K562 (cell line): ENCODE measurements around the gene MAGI2. TPM values are rescaled to one million over a fixed set of nuclear protein-coding genes. Genes with fewer than 3 reads are reported as not detected.

ENCODE experiments used
- ATAC-seq: fragments of 200-7000 bp; cut with Tn5 transposase; 3 replicates; pipeline ENCODE4 v1.9.1; 2020; ENCODE audit warnings: moderate library complexity
- BruUV-seq: library from RNA; stranded (reverse); fragments of 400-500 nt; replicated peaks from 2 replicates; lab custom pipeline; 2021; lab: Mats Ljungman, UMichigan
- CTCF ChIA-PET: fragments of 300-600 bp; formaldehyde crosslinking; extraction: SDS; loops from one replicate; lab custom pipeline; 2021; ENCODE audit warnings: low intra/inter-chr PET ratio; lab: Yijun Ruan, JAX
- POLR2A ChIA-PET: fragments of 300-600, 350-650 bp; sonication (Branson Sonifier 250); formaldehyde crosslinking; extraction: SDS; loops from one replicate; lab custom pipeline; 2021; ENCODE audit warnings: antibody characterized with exemption, inconsistent platforms; lab: Yijun Ruan, JAX
- DNase-seq, 4 experiments: peaks; one replicate each; pipeline versions ENCODE4 v3.0.0 to v3.0.0-alpha.2; 2011 to 2018; ENCODE audit warnings: low spot score in 3 of 4, mixed read lengths in 3 of 4; ENCODE audit errors: extremely low read depth in 1 of 4
- FAIRE-seq: peaks from 2 replicates; lab custom pipeline; 2011; peaks lifted over from hg19 to GRCh38; lab: Jason Lieb, UNC
- H2AFZ ChIP-seq: 2 replicates; pipeline ENCODE4 v1.6.0; 2011; ENCODE audit warnings: low read depth, low read length, control low read depth, inconsistent platforms
- H3K27ac ChIP-seq: fragments of 200-600 bp; 3 replicates; pipeline ENCODE4 v1.8.0; 2011; ENCODE audit warnings: low read depth, mild to moderate bottlenecking, control low read depth, inconsistent platforms, low read length, moderate library complexity, mixed read lengths; ENCODE audit errors: extremely low read depth
- H3K27me3 ChIP-seq, 2 experiments: fragments of 300-600 bp in 1 of 2; 2 replicates in 1 of 2; 3 replicates in 1 of 2; pipeline versions ENCODE4 v1.6.0 to v1.8.0; 2011; ENCODE audit warnings: inconsistent platforms in 2 of 2, low read length in 2 of 2, mild to moderate bottlenecking in 1 of 2, mixed read lengths in 1 of 2, moderate library complexity in 1 of 2; ENCODE audit not compliant: control insufficient read depth in 2 of 2, insufficient read depth in 2 of 2
- H3K36me3 ChIP-seq: fragments of 300-600 bp; 3 replicates; pipeline ENCODE4 v1.8.0; 2011; ENCODE audit warnings: mild to moderate bottlenecking, low read length, inconsistent platforms; ENCODE audit not compliant: control insufficient read depth, insufficient read depth
- H3K4me1 ChIP-seq, 2 experiments: fragments of 200-600 bp in 1 of 2; replicated peaks in 1 of 2; 2 replicates in 1 of 2; 3 replicates in 1 of 2; pipeline versions ENCODE4 v1.5.1 to v1.8.0; 2011; ENCODE audit warnings: inconsistent platforms in 2 of 2, low read length in 2 of 2, mild to moderate bottlenecking in 1 of 2, mixed read lengths in 1 of 2, moderate library complexity in 1 of 2; ENCODE audit not compliant: control insufficient read depth in 2 of 2, insufficient read depth in 2 of 2
- H3K4me2 ChIP-seq: 2 replicates; pipeline ENCODE4 v1.6.1; 2011; ENCODE audit warnings: low read length, control low read depth, inconsistent platforms, mixed read lengths; ENCODE audit not compliant: insufficient read depth
- H3K4me3 ChIP-seq: fragments of 200-600 bp; sonication (generic), shearing (Covaris generic); 2 replicates; pipeline ENCODE4 v1.5.1; 2016; ENCODE audit warnings: control low read depth, inconsistent platforms
- H3K79me2 ChIP-seq: fragments of 200-600 bp; 3 replicates; pipeline ENCODE4 v1.8.0; 2011; ENCODE audit warnings: low read length, inconsistent platforms; ENCODE audit not compliant: control insufficient read depth, insufficient read depth
- H3K9ac ChIP-seq, 2 experiments: 2 replicates each; pipeline versions ENCODE4 v1.6.0 to v1.6.1; 2011; ENCODE audit warnings: low read depth in 2 of 2, low read length in 2 of 2, control low read depth in 1 of 2, inconsistent platforms in 1 of 2, mild to moderate bottlenecking in 1 of 2, mixed read lengths in 1 of 2; ENCODE audit not compliant: insufficient read depth in 1 of 2
- H3K9me1 ChIP-seq: one replicate; pipeline ENCODE4 v1.6.0; 2011; ENCODE audit warnings: inconsistent platforms, mild to moderate bottlenecking, low read length, moderate library complexity; ENCODE audit not compliant: control insufficient read depth, insufficient read depth
- H3K9me3 ChIP-seq: replicated peaks from 2 replicates; pipeline ENCODE4 v1.5.1; 2011; ENCODE audit warnings: low read depth, low read length, inconsistent platforms; ENCODE audit not compliant: control insufficient read depth, insufficient read depth
- H4K20me1 ChIP-seq: replicated peaks from 2 replicates; pipeline ENCODE4 v1.6.1; 2011; ENCODE audit warnings: low read length, inconsistent platforms, mixed read lengths; ENCODE audit not compliant: control insufficient read depth, insufficient read depth
- CBX8 ChIP-seq: fragments of 200-600 bp; sonication (generic); IDR thresholded peaks from 2 replicates; pipeline ENCODE4 v1.6.1; 2012; ENCODE audit warnings: borderline replicate concordance, mixed run types, low read depth, mild to moderate bottlenecking, moderate library complexity, mixed read lengths, low read length, control low read depth, inconsistent platforms; ENCODE audit not compliant: poor library complexity, severe bottlenecking; ENCODE audit errors: extremely low read depth
- CHD4 ChIP-seq: fragments of 200-600 bp; sonication (generic); IDR thresholded peaks from 3 replicates; pipeline ENCODE4 v1.6.1; 2012; ENCODE audit warnings: low read depth, mild to moderate bottlenecking, mixed read lengths, low read length, inconsistent platforms; ENCODE audit not compliant: insufficient read depth, insufficient replicate concordance, poor library complexity, severe bottlenecking
- ELF4 ChIP-seq: fragments of 450-650 bp; formaldehyde crosslinking; IDR thresholded peaks from 2 replicates; pipeline ENCODE4 v1.4.0; 2022; ENCODE audit warnings: missing genetic modification characterization
- HDAC3 ChIP-seq: fragments of 450-650 bp; IDR thresholded peaks from 2 replicates; pipeline ENCODE4 v1.6.1; 2018; ENCODE audit warnings: borderline replicate concordance, mild to moderate bottlenecking, moderate library complexity; ENCODE audit not compliant: partially characterized antibody
- HOXB6 ChIP-seq: fragments of 250-450 bp; sonication (Bioruptor Pico); IDR thresholded peaks from 2 replicates; pipeline ENCODE4 v1.5.1; 2022; ENCODE audit warnings: mild to moderate bottlenecking, borderline replicate concordance
- NFE2 ChIP-seq: IDR thresholded peaks from 2 replicates; pipeline ENCODE4 v1.6.1; 2014; ENCODE audit warnings: antibody characterized with exemption, low read depth
- SPI1 ChIP-seq: IDR thresholded peaks from 2 replicates; pipeline ENCODE4 v1.6.1; 2011; ENCODE audit warnings: low read depth, low read length, control low read depth, borderline replicate concordance
- TAF1 ChIP-seq: IDR thresholded peaks from 2 replicates; pipeline ENCODE4 v1.6.1; 2011; ENCODE audit warnings: mild to moderate bottlenecking, low read length, moderate library complexity; ENCODE audit not compliant: insufficient read depth, control insufficient read depth, severe bottlenecking; ENCODE audit errors: extremely low read depth
- ZNF785 ChIP-seq: fragments of 250-450 bp; sonication (Bioruptor Pico); IDR thresholded peaks from 2 replicates; pipeline ENCODE4 v1.4.0; 2020; ENCODE audit warnings: mild to moderate bottlenecking
- WGBS: fragments of 100-300 bp; shearing (Covaris generic); methylation state at CpG from one replicate; pipeline ENCODE4 v1.1.6; 2016; ENCODE audit warnings: low coverage, mixed read lengths; ENCODE audit not compliant: insufficient coverage; ENCODE audit errors: missing lambda C conversion rate; 5-methylcytosine and 5-hydroxymethylcytosine counted together
- in situ Hi-C: fragments of 300-500 bp; cut with MboI; formaldehyde crosslinking; loops from 4 replicates; pipeline ENCODE4 v1.15.0; 2018; ENCODE audit warnings: inconsistent platforms, mixed read lengths
- intact Hi-C: fragments of 100-400 bp; cut with micrococcal nuclease; formaldehyde crosslinking; loops from 2 replicates; pipeline ENCODE4 v1.14.2; 2022
- polyA plus RNA-seq, 8 experiments: library from polyadenylated mRNA; depleted of rRNA in 4 of 8; stranded (reverse) in 5 of 8; unstranded in 3 of 8; fragments of >200 nt; fragmentation: Nextera tagmentation in 2 of 8; fragmentation: Illumina TruSeq in 1 of 8; extraction: Ambion mirVana in 2 of 8; extraction: Trizol in 1 of 8; gene quantifications; 2 replicates each; pipeline versions ENCODE4 v1.2.1 to v1.2.3, GENCODE V29; 2011 to 2014; ENCODE audit warnings: inconsistent platforms in 1 of 8, missing spikeins in 1 of 8
- total RNA-seq, 7 experiments: library from RNA; depleted of rRNA in 6 of 7; stranded (reverse); fragments of >200 nt in 6 of 7; fragmentation: Illumina TruSeq in 2 of 7; extraction: Trizol in 2 of 7; gene quantifications; 2 replicates each; pipeline versions ENCODE4 v1.2.1 to v1.2.3, GENCODE V29; 2011 to 2021; ENCODE audit warnings: low replicate concordance in 1 of 7
- TF ChIP-seq, protein P1 (sequence below): sonication (generic); formaldehyde crosslinking; IDR thresholded peaks from 2 replicates; pipeline ENCODE4 v1.8.1; 2023; ENCODE audit warnings: missing genetic modification reagents, mild to moderate bottlenecking, borderline replicate concordance

The MAGI2 gene
- total and polyA plus RNA-seq, 9 of the 15 experiments (the other 6 are each of a cell fraction or from before 2014, with no cell fraction given), result 0.27 to 1.4 (median 0.70) TPM

DNA sequence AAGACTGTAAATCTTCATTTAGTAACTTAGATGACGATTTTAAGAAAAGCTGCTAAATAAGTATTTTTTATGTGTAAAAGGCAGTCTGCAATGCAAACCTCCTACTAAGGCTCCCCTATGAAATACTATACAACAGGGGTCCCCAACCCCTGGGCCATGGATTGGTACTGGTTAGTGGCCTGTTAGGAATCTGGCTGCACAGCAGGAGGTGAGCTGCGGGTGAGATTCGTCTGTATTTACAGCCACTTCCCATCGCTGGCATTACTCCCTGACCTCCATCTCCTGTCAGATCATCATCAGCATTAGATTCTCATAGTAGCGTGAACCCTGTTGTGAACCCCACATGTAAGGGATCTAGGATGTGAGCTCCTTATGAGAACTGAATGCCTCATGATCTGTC is 580.4 kb downstream of the MAGI2 start:
- no peaks in the 10 kb centered on the region for H3K27me3 ChIP-seq
- no peaks in the 10 kb centered on the region for H3K36me3 ChIP-seq
- no peak for ATAC-seq
- H2AFZ ChIP-seq, result no peak overlapping the region
- H3K4me2 ChIP-seq, result no peak overlapping the region
- 0% methylated on average over 5 of the region's 5 CpGs for WGBS
- ChIA-PET CTCF (no interaction called here), POLR2A (no interaction called here)
- TF ChIP-seq HDAC3, result no peak
- TF ChIP-seq CHD4, result no peak
- TF ChIP-seq, protein P1, sequence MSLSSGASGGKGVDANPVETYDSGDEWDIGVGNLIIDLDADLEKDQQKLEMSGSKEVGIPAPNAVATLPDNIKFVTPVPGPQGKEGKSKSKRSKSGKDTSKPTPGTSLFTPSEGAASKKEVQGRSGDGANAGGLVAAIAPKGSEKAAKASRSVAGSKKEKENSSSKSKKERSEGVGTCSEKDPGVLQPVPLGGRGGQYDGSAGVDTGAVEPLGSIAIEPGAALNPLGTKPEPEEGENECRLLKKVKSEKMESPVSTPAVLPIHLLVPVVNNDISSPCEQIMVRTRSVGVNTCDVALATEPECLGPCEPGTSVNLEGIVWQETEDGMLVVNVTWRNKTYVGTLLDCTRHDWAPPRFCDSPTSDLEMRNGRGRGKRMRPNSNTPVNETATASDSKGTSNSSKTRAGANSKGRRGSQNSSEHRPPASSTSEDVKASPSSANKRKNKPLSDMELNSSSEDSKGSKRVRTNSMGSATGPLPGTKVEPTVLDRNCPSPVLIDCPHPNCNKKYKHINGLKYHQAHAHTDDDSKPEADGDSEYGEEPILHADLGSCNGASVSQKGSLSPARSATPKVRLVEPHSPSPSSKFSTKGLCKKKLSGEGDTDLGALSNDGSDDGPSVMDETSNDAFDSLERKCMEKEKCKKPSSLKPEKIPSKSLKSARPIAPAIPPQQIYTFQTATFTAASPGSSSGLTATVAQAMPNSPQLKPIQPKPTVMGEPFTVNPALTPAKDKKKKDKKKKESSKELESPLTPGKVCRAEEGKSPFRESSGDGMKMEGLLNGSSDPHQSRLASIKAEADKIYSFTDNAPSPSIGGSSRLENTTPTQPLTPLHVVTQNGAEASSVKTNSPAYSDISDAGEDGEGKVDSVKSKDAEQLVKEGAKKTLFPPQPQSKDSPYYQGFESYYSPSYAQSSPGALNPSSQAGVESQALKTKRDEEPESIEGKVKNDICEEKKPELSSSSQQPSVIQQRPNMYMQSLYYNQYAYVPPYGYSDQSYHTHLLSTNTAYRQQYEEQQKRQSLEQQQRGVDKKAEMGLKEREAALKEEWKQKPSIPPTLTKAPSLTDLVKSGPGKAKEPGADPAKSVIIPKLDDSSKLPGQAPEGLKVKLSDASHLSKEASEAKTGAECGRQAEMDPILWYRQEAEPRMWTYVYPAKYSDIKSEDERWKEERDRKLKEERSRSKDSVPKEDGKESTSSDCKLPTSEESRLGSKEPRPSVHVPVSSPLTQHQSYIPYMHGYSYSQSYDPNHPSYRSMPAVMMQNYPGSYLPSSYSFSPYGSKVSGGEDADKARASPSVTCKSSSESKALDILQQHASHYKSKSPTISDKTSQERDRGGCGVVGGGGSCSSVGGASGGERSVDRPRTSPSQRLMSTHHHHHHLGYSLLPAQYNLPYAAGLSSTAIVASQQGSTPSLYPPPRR (CRISPR knock-in tag), result no peak
- TF ChIP-seq ZNF785 (CRISPR knock-in tag), result no peak
- TF ChIP-seq SPI1, result no peak
- no peak for TF ChIP-seq HOXB6
- no peak for TF ChIP-seq TAF1
- no peak for TF ChIP-seq NFE2
- no peak for TF ChIP-seq ELF4 (CRISPR knock-in tag)
- no peak for TF ChIP-seq CBX8
- no peaks in the 10 kb centered on the region for H3K9me1 ChIP-seq
- H3K9me3 ChIP-seq, result no peaks in the 10 kb centered on the region; the same call in 1 of the 2 replicates
- FAIRE-seq, result no peak
- H3K9ac ChIP-seq, result no peak overlapping the region
- no TSS peak for BruUV-seq
- intact Hi-C loops, result no loop called here
- H4K20me1 ChIP-seq, result no peaks in the 10 kb centered on the region
- no peak overlapping the region for H3K4me3 ChIP-seq
- H3K79me2 ChIP-seq, result no peaks in the 10 kb centered on the region
- no peaks in the 10 kb centered on the region for H3K4me1 ChIP-seq
- no peak overlapping the region for H3K27ac ChIP-seq
- no peak for DNase-seq
- in situ Hi-C loops, result no loop called here
